Retina (tissue), 1 donor: ENCODE measurements around the gene BAG1.
A peak's percentile ranks its signal among the peaks of the same experiment; 100 is the strongest.

ENCODE experiments used
- DNase-seq: peaks from one replicate; pipeline ENCODE4 v3.0.0-alpha.2; 2016

BAG1 gene

DNA sequence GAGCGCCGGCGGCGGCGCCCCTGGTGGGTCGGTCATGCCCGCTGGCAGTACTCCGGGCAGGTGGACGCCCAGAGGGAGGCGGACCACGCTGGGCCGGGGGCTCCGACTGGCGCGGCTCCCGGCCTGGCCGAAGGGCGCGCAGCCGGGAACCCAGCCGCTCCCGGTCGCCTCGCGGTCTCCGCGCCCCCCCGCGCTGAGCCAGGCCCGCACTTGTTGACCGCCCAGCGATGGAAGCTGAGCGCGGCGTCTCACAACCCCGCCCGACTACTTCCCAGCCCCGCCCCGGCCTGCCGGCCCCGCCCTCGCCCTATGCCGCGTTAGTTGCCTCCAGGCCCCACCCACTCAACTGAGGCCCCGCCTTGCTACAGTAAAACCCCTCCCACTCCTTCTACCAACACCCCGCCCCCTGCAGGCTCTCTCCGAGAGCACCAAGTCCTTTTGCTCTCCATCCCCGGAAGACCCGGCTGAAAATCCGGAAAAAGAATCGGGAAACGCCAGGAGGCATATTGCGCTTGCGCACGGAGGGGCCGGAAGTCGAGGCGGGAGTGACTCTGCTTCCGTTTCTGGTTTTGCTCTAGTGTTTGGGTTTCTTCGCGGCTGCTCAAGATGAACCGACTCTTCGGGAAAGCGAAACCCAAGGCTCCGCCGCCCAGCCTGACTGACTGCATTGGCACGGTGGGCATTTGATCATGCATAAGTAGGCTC, at the start of gene BAG1, which contains the start of gene CHMP5:
Gene BAG1 (minus strand): TSS at position 236 of the 705 bp plus-strand sequence.
Gene CHMP5 (plus strand): TSS at position 577 of the 705 bp plus-strand sequence. CDS start 30 bp downstream, at position 607.
- peak; percentile 95 for DNase-seq

DNA sequence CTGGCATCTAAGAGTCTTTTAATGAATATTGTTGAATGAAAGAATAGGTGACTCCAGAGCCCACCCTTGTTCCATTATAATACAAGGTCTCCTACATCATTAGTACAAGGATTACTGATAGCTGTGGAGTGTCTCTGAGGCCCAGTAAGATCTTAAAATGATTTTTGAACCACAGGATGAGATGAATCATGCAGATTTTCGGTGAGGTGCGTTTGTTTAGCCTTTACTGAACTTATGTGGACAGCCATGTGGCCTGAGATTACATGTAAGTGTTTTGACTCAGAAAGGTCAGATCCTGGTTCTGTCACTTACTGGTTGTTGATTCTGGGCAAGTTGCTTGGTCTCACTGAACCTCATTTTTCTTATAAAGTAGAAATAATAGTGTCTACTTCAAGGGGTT, 47.4 kb upstream of the BAG1 start:
- DNase-seq, result no peak

GRCh38 chr9:33310748-33311147, 46.2 kb upstream of the BAG1 start:
- DNase-seq, result no peak

DNA sequence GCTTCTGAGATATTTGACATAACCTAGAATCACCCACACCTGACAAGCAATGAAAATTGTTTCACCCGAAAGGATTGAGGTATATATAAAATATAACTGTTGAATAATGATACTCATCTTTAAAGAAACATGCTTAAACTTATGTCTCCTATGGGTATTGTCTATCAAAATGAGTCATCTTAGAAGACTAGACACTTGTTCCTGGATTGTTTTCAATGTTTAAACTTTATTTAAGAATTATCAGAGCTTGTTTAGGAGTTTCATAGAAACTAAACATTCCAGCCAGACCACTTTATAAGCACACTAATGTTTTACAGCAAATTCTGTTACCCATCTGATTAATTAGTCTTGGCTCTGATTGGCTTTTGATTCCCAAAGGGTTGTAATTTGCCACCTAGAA, 45.4 kb upstream of the BAG1 start:
- DNase-seq, result no peak

GRCh38 chr9:33307067-33307466, 42.6 kb upstream of the BAG1 start:
- no peak for DNase-seq

GRCh38 chr9:33306037-33306436, 41.5 kb upstream of the BAG1 start:
- no peak for DNase-seq

DNA sequence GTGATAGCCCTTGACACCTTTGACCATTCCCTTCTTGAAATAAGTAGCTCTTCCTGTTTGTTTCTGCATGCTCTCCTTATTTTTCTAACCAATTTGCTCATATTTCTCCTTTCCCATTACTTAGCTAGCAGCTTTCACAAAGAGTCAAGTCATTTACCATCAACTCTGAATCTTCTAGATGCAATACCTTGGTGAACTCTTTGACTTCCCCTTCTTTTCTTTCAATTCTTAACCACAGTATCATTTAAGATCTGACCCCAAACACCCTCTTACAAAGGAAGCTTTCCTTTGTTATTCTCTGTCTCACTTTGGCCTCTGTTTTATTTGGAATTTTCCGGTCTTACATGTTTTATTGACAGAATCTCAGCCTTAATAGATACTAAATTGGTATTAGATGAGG, 39.9 kb upstream of the BAG1 start:
- DNase-seq, result no peak

- no peak for DNase-seq
These were observed 36.0 kb upstream of the BAG1 start for GRCh38 chr9:33300546-33300945.

GRCh38 chr9:33297432-33297831, 32.9 kb upstream of the BAG1 start:
- no peak for DNase-seq

- no peak for DNase-seq
These were observed 31.1 kb upstream of the BAG1 start for GRCh38 chr9:33295571-33295970.

- no peak for DNase-seq
These were observed 30.3 kb upstream of the BAG1 start for GRCh38 chr9:33294670-33295432.

DNA sequence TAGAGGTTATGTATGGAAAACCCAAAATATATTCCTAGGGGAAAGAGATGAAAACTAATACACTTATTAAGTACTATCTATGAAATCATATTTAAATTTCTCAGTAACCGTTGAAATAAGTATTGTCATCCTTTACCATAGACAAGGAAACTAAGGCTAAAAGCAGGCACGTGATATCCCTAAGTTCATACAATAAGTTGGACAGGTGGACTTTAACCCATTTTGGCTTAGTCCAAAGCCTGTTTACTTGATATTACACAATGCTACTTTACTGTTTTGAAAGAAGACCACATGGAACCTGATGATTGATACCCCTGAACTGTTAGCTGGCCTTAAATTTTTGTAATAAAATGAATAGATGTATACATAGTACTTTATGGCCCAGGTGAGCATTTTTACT, 29.3 kb upstream of the BAG1 start:
- no peak for DNase-seq

DNA sequence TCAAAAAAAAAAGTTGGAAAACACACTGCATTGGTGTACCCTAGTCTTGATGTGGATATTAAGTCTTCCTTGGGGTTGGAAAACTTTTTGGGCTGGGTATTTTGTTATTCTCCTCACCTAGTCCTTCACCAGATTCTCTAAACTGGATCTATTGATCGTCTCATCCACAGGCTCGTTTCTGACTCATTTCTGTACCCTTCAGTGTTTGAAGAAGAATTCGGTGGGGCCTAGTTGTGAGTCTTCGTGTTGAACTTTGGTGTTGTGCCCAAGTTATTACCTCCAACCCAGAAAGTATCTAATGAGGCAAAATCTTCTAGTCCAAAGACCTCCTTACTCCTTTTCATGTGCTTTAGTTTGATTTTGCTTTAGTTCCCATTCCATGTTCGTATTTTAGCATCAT, 27.4 kb upstream of the BAG1 start:
- DNase-seq, result no peak

DNA sequence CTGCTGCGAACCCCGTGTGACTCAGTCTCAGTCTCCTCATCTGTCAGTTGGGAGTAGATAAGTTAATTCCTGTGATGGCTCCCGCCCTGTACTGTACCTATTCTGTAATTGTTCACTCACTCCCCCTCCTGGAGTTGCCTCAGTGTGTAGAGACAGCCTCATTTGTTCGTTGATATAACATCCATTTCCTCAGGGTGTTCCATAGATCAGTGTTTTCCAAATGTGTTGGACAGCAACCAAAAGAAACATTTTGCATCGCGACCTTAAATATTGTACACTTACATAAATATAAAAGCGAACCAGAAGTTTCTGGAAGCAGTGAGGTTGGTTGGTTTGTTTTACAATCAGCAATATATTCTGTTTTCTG, 26.5 kb upstream of the BAG1 start:
- no peak for DNase-seq

- peak; percentile 99 for DNase-seq
These were observed 25.9 kb upstream of the BAG1 start, which contains the start of gene NFX1 for GRCh38 chr9:33290247-33291030. NFX1 (plus strand) TSS chr9:33290516; CDS start chr9:33290573, 57 bp downstream.

DNA sequence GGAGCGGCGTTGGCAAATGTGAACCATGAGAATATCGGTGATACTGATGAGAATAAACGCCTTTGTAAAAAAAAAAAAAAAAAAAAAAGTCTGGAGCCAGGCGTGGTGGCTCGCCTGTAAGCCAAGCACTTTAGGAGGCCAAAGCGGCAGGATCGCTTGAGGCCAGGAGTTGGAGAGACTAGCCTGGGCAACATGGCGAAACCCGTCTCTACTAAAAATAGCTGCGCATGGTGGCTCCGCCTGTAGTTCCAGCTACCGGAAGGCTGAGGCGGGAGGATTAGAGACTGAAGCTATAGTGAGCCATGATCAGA, 25.4 kb upstream of the BAG1 start:
- DNase-seq, result no peak

DNA sequence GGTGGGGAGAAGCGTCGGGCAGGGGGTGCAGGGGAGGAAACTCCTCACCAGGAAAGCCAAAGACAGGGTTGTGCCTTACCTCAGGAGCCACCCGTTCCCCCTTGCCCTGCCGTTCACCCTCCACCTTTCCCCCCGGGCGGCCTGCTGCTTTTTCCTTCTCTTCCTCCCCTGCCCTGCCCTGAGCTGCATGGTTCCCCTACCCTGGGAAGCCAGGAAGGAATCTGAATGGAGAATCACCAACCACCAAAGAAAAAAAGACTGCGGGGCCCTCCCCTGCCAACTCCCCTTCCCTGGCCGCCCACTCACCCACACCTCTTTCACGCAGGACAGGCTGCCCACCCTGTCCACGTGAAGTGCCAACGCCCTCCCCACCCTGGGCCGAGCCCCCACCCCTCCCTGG, 25.0 kb upstream of the BAG1 start:
- DNase-seq, result peak; percentile 15

DNA sequence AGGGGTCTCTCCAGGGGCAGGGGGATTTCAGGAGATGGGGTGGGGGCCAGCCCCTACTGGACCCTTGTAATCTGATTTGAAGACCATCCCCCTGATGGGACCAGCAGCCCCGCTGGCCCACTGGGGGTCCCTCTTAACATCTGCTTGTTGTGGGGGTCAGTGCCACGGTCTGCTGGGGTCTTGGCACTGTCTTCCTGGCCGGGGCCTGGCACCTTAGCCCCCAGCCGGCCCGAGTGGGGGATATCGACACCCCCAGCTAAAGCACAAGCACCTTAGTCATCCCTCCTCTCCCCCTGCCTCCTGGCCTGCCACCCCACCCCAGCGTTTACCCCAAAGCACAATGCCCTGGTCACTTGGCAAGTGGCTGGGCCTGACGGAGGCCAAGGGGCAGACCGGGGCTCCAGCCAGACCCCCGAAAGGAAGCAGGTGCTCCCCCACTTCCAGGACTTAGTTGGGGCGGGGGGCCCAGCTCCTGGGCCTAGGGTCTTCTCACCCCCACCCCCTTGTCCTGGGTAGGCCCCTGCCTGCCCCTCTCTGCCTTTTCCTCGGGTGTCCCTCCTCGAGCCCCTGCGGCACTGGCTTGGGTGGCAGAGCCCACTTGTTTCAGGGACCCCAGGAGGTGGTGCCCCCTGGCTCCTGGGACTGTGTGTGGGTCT, 24.4 kb upstream of the BAG1 start:
- no peak for DNase-seq

- no peak for DNase-seq
These were observed 23.7 kb upstream of the BAG1 start for GRCh38 chr9:33288235-33288634.

DNA sequence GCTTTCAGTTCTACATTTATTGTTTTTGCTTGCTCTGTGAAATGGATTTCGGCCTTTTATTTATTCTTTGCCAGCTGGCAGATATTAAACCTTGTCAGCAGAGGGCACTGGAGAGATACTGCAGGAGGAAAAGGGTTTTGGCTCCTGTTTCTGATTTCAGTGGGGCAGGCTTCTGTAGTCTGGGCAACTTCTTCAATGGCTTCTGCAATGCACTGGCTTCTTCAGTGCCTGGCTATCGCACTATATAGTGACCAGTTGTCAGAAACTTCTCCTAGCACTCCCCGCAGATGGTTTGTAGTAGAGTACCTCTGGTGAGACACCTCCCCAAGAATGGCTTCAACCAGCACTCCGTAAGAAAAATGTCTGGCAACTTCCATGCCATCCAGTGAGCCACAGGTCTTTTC, 22.6 kb upstream of the BAG1 start:
- peak; percentile 17 for DNase-seq

GRCh38 chr9:33285502-33285901, 21.0 kb upstream of the BAG1 start:
- DNase-seq, result no peak

- no peak for DNase-seq
These were observed 13.0 kb upstream of the BAG1 start for GRCh38 chr9:33277484-33277883.

- no peak for DNase-seq
These were observed 9.4 kb upstream of the BAG1 start for GRCh38 chr9:33273972-33274328.
